ENCODE data around the gene ARHGAP1.

DNA sequence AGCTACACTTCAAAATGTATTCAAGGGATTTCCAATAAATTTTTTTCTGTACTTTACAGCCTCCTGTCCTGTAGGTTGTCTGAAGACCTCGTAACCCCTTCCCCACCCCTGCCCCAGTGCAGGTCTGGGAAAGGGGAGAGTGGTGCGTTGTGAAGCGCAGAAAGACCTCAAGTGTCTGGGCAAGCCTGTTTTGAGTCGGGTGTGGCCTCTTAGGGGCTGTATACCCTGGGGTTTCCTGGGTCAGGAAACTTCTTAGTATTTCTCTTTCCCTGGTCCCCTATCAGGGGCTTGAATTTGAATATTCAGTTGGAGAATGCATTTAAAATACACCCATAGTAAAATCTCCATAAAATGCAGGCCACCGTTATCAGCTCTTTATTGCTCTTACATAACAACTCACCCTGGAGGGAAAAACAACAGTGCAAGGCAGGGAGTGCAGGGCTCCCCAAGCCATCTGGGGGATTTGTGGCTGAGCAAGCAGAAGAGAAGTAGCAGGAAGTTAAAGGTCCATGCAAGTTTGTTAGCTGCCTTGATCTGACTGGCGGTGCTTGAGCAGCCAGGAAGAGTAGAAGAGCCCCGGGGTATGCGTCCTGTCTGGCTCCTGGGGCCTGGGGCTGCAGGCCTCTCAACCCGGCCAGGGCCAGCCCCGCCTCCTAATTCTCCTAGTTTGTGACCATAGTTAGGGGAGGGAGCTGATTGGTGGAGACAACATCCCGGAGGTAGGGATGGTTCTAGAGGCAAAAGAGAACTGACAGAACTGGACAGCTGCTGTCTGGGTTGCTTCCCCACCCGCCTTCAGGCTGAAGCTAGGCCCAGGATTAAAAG is 25.7 kb downstream of the ARHGAP1 start:
- TF ChIP-seq CTCF (IDR thresholded peaks at IDR 0.05) = no peak
- TF ChIP-seq POLR2A (IDR thresholded peaks at IDR 0.05) = no peak
